Cardiac fibroblast (primary cell): ENCODE data around the gene HRH3.

Experiments used
- DNase-seq, 2 donors: peaks; one replicate each; pipeline versions ENCODE4 v3.0.0 to v3.0.0-alpha.2; 2010; ENCODE audit warnings: low read depth in 2 of 2
- H3K4me3 ChIP-seq, 2 donors: replicated peaks in 1 of 2; 1 replicate in 1 of 2; 2 replicates in 1 of 2; pipeline ENCODE4 v1.5.1; 2011; ENCODE audit warnings: low read depth in 2 of 2, low read length in 2 of 2, mild to moderate bottlenecking in 2 of 2, moderate library complexity in 1 of 2
- CTCF ChIP-seq: IDR thresholded peaks from one replicate; pipeline ENCODE4 v1.5.1; 2011; ENCODE audit warnings: low read depth, mild to moderate bottlenecking, low read length, inconsistent platforms

HRH3 gene

GRCh38 chr20:62211216-62211615 lies 8.9 kb downstream of the HRH3 start:
- no peak for DNase-seq
- no peak for TF ChIP-seq CTCF
- H3K4me3 ChIP-seq, result no peak overlapping the region

DNA sequence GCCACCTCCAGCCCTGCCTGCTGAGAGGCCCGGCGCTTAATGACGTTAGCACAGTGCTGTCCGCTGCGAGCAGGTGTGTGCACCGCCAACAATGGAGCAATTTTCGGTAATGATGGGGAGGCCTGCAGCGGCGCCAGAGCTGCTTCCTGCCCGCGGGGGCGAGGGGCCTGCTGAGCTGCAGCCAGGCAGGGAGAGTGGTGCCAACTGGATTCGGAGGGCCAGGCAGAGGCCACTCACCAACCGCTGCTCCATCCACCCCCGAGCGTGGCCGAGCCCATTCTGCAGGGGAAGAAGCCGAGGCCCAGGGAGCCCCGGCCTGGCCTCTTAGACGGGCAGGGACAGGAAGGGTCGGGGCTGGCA lies 9.6 kb downstream of the HRH3 start:
- DNase-seq, result no peak
- H3K4me3 ChIP-seq, result no peak overlapping the region
- no peak for TF ChIP-seq CTCF

DNA sequence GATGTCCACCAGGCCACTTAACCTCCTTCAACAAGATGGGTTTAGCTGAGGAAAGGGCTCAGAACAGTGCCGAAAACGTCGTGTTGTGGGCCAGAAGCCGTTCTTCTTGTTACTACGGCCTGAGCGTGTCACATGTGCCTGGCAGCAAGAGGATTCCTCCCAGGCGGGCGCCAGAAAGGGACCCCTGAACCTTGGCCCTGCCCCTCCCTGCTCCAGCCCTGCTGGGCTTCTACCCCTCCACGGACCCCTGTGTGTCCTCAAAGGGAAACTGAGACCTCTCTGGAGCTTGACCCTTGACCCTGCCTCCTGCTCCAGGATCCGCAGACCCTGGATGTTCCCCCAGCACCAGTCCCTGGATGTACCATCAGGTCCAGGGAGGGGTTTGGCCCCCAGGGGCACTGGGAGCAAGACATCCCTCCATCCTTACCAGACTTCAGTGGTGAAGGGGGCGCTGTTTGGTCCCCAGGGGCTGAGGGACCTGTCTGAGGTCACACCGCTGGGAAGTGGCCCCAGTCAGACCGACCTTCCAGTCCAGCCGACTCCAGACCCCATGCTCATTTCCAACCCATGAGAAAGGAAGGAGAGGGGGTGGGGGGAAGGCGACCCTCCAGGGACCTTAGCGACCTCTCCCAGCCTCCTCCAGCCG lies 10.1 kb downstream of the HRH3 start:
- H3K4me3 ChIP-seq, result no peak overlapping the region
- TF ChIP-seq CTCF, result no peak
- no peak for DNase-seq

GRCh38 chr20:62208795-62209755 lies 11.0 kb downstream of the HRH3 start:
- peak; percentile 7 to 12 for DNase-seq
- TF ChIP-seq CTCF, result no peak

GRCh38 chr20:62208061-62208794 lies 11.8 kb downstream of the HRH3 start:
- DNase-seq, result no peak
- no peak overlapping the region for H3K4me3 ChIP-seq
- no peak for TF ChIP-seq CTCF

More at GRCh38 chr20:62208795-62209755, 11.0 kb downstream of the HRH3 start:
- H3K4me3 ChIP-seq, result no peak overlapping the region

GRCh38 chr20:62206388-62206775 lies 13.7 kb downstream of the HRH3 start:
- no peak overlapping the region for H3K4me3 ChIP-seq
- DNase-seq, result no peak
- no peak for TF ChIP-seq CTCF
